Keratinocyte (primary cell): ENCODE measurements around the gene OR6M1. TPM values are rescaled to one million over a fixed set of nuclear protein-coding genes. Genes with fewer than 3 reads are reported as not detected.

ENCODE experiments used
- DNase-seq: peaks from one replicate; pipeline ENCODE4 v3.0.0-alpha.2; 2011; ENCODE audit warnings: low read depth, missing footprints, low spot score
- FAIRE-seq: peaks from 2 replicates; lab custom pipeline; 2011; peaks lifted over from hg19 to GRCh38; lab: Jason Lieb, UNC
- H2AFZ ChIP-seq: 2 replicates; pipeline ENCODE4 v1.6.0; 2012; ENCODE audit warnings: low read length, control low read depth, inconsistent platforms; ENCODE audit not compliant: control insufficient read depth
- H3K27ac ChIP-seq: 2 replicates; pipeline ENCODE4 v1.5.1; 2011; ENCODE audit warnings: low read length; ENCODE audit not compliant: control insufficient read depth, insufficient read depth
- H3K27me3 ChIP-seq: 3 replicates; pipeline ENCODE4 v1.6.0; 2011; ENCODE audit warnings: low read length; ENCODE audit not compliant: control insufficient read depth, insufficient read depth; ENCODE audit errors: extremely low read depth
- H3K36me3 ChIP-seq, 2 experiments: 2 replicates in 1 of 2; 3 replicates in 1 of 2; pipeline ENCODE4 v1.5.1; 2011; ENCODE audit warnings: low read length in 2 of 2, mild to moderate bottlenecking in 1 of 2; ENCODE audit not compliant: control insufficient read depth in 2 of 2, insufficient read depth in 2 of 2; ENCODE audit errors: extremely low read depth in 1 of 2
- H3K4me1 ChIP-seq: 3 replicates; pipeline ENCODE4 v1.5.1; 2011; ENCODE audit warnings: low read length; ENCODE audit not compliant: control insufficient read depth, insufficient read depth; ENCODE audit errors: extremely low read depth
- H3K4me2 ChIP-seq: 3 replicates; pipeline ENCODE4 v1.6.0; 2011; ENCODE audit warnings: low read depth, low read length; ENCODE audit not compliant: control insufficient read depth, insufficient read depth; ENCODE audit errors: extremely low read depth
- H3K4me3 ChIP-seq, 3 experiments: fragments of 200-600 bp in 1 of 3; sonication (generic) in 1 of 3; 2 replicates in 2 of 3; 3 replicates in 1 of 3; pipeline ENCODE4 v1.5.1; 2011 to 2016; ENCODE audit warnings: low read length in 3 of 3, mild to moderate bottlenecking in 3 of 3, control low read depth in 2 of 3, inconsistent platforms in 1 of 3, low read depth in 1 of 3, mixed read lengths in 1 of 3, mixed run types in 1 of 3, moderate library complexity in 1 of 3; ENCODE audit not compliant: control insufficient read depth in 2 of 3, insufficient read depth in 2 of 3; ENCODE audit errors: extremely low read depth in 1 of 3
- H3K79me2 ChIP-seq: 2 replicates; pipeline ENCODE4 v1.6.0; 2012; ENCODE audit warnings: low read length; ENCODE audit not compliant: control insufficient read depth, insufficient read depth
- H3K9ac ChIP-seq: 3 replicates; pipeline ENCODE4 v1.6.0; 2011; ENCODE audit warnings: low read length; ENCODE audit not compliant: control insufficient read depth, insufficient read depth; ENCODE audit errors: extremely low read depth
- H3K9me1 ChIP-seq: 3 replicates; pipeline ENCODE4 v1.6.0; 2011; ENCODE audit warnings: low read length; ENCODE audit not compliant: control insufficient read depth, insufficient read depth; ENCODE audit errors: extremely low read depth
- H3K9me3 ChIP-seq: 2 replicates; pipeline ENCODE4 v1.5.1; 2012; ENCODE audit warnings: low read depth, low read length; ENCODE audit not compliant: control insufficient read depth
- H4K20me1 ChIP-seq: 3 replicates; pipeline ENCODE4 v1.6.0; 2011; ENCODE audit warnings: low read length; ENCODE audit not compliant: control insufficient read depth, insufficient read depth; ENCODE audit errors: extremely low read depth
- EZH2 ChIP-seq: IDR thresholded peaks from one replicate; pipeline ENCODE4 v1.6.1; 2012; ENCODE audit warnings: inconsistent platforms, mild to moderate bottlenecking, low read length, moderate library complexity
- dilution Hi-C: fragments of 300-500 bp; cut with MboI; formaldehyde crosslinking; loops from one replicate; pipeline ENCODE4 v1.7.0; 2020; ENCODE audit warnings: low sequenced_read_pairs; ENCODE audit not compliant: extremely low pct_ligation_motif_present
- polyA plus RNA-seq, 5 experiments: library from polyadenylated mRNA; depleted of rRNA in 3 of 5; stranded (reverse) in 3 of 5; stranded (forward) in 1 of 5; unstranded in 1 of 5; fragments of >200 nt; gene quantifications; 1 replicate in 1 of 5; 2 replicates in 3 of 5; 3 replicates in 1 of 5; pipeline versions ENCODE4 v1.2.1 to v1.2.3, GENCODE V29; 2011 to 2012; ENCODE audit warnings: missing spikeins in 2 of 5, low read depth in 1 of 5, low replicate concordance in 1 of 5
- TF ChIP-seq, protein P1 (sequence below), 3 experiments: IDR thresholded peaks in 1 of 3; conservative IDR thresholded peaks in 1 of 3; optimal IDR thresholded peaks in 1 of 3; 2 replicates in 2 of 3; 3 replicates in 1 of 3; pipeline versions ENCODE3 to v1.5.1; 2011; ENCODE audit warnings: low read length in 3 of 3, mild to moderate bottlenecking in 3 of 3, moderate library complexity in 2 of 3, control low read depth in 1 of 3, inconsistent platforms in 1 of 3; ENCODE audit not compliant: insufficient read depth in 2 of 3; ENCODE audit errors: extremely low read depth in 1 of 3

The OR6M1 gene
- polyA plus RNA-seq, 1 donor (not counting 4 experiments of a cell fraction or from before 2014, with no cell fraction given) = not detected

DNA sequence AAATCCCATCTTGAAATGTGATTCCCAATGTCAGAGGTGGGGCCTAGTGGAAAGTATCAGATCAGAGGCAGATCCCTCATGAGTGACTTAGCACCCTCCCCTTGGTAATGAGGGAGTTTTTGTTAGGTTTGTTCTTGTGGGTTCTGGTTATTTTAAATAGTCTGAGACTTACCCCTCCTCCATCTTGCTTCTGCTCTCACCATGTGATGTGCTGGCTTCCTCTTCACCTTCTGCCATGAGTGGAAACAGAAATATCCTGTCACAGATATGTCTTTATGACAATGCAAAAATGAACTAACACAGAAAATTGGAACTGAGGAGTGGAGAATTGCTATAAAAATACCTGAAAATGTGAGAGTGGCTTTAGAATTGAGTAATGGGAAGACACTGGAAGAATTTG, 46.2 kb upstream of the OR6M1 start:
- Histone ChIP-seq H3K9me3 (no peaks in the 10 kb centered on the region), H3K4me3 (no peak overlapping the region), H3K27ac (no peak overlapping the region), H4K20me1 (no peaks in the 10 kb centered on the region), H3K36me3 (no peaks in the 10 kb centered on the region), H3K27me3 (no peaks in the 10 kb centered on the region), H3K4me2 (no peak overlapping the region), H3K79me2 (no peaks in the 10 kb centered on the region), H3K9ac (no peak overlapping the region), H2AFZ (no peak overlapping the region), H3K9me1 (no peaks in the 10 kb centered on the region), H3K4me1 (no peaks in the 10 kb centered on the region)
- dilution Hi-C loops = no loop called here
- TF ChIP-seq, protein P1, sequence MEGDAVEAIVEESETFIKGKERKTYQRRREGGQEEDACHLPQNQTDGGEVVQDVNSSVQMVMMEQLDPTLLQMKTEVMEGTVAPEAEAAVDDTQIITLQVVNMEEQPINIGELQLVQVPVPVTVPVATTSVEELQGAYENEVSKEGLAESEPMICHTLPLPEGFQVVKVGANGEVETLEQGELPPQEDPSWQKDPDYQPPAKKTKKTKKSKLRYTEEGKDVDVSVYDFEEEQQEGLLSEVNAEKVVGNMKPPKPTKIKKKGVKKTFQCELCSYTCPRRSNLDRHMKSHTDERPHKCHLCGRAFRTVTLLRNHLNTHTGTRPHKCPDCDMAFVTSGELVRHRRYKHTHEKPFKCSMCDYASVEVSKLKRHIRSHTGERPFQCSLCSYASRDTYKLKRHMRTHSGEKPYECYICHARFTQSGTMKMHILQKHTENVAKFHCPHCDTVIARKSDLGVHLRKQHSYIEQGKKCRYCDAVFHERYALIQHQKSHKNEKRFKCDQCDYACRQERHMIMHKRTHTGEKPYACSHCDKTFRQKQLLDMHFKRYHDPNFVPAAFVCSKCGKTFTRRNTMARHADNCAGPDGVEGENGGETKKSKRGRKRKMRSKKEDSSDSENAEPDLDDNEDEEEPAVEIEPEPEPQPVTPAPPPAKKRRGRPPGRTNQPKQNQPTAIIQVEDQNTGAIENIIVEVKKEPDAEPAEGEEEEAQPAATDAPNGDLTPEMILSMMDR (optimal IDR thresholded peaks at IDR 0.05 in 1 of 3, IDR thresholded peaks at IDR 0.05 in 1 of 3, conservative IDR thresholded peaks at IDR 0.05 in 1 of 3; ENCODE audit: extremely low read depth in 1 of 3, insufficient read depth in 2 of 3, low read length in 3 of 3) = no peak
- TF ChIP-seq EZH2 = no peak
- DNase-seq = no peak
- FAIRE-seq = no peak

DNA sequence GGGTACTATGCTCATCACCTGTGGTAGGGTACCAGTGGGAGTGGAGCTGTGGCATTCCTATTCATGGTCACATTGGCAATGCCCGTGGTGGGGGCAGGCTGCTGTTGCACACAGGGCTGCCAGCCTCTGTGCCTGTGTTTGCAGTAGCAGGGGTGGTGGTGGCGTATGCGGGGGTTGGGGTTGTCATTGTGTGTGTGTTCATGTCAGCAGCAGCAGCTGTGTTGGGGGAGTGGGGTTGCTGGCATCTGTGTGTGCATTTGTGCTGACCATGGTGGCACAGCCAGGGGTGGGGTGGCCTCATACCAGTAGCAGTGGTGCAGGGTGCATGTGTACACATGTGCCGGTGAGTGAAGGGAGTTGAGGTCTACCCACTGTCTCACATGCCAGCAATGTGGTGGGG, 45.0 kb upstream of the OR6M1 start:
- Histone ChIP-seq H3K36me3 (no peaks in the 10 kb centered on the region), H3K27me3 (no peaks in the 10 kb centered on the region), H3K9me1 (no peaks in the 10 kb centered on the region), H3K79me2 (no peaks in the 10 kb centered on the region), H3K9me3 (no peaks in the 10 kb centered on the region), H3K4me1 (no peaks in the 10 kb centered on the region), H3K4me3 (no peak overlapping the region), H3K27ac (no peak overlapping the region), H3K4me2 (no peak overlapping the region), H4K20me1 (no peaks in the 10 kb centered on the region), H3K9ac (no peak overlapping the region), H2AFZ (no peak overlapping the region)
- no peak for FAIRE-seq
- no peak for DNase-seq
- dilution Hi-C loops = no loop called here
- no peak for TF ChIP-seq EZH2
- TF ChIP-seq, protein P1 (optimal IDR thresholded peaks at IDR 0.05 in 1 of 3, IDR thresholded peaks at IDR 0.05 in 1 of 3, conservative IDR thresholded peaks at IDR 0.05 in 1 of 3; ENCODE audit: extremely low read depth in 1 of 3, insufficient read depth in 2 of 3, low read length in 3 of 3) = no peak
